NCI-H2081 treated with DMSO at 0.1 percent for 48 hours (cell line): ENCODE results near the gene OLA1.

Source experiments
- DNase-seq: peaks from one replicate; lab custom pipeline; 2025; lab: John Stamatoyannopoulos, UW

Gene OLA1

GRCh38 chr2:174121175-174121574 is 127.2 kb downstream of the OLA1 start:
- DNase-seq = peak; percentile 96

DNA sequence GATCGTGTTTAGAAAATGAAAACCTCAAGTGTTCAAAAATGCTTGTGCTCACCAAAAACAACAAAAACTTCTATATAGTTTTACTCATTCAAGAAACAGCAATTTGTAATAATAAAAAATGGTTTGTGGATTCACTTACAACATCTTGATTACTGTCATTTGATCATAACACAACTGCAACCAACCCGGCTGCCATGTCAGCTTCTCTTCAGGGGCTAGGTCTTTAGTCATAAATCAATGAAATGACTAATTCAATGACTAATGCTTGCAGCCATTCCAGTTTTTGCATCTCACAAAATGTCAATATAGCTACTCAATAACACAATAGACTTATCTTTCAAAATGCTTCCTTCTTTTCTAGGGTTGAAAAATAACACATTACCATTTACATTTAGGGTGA is 128.0 kb downstream of the OLA1 start:
- DNase-seq = no peak

DNA sequence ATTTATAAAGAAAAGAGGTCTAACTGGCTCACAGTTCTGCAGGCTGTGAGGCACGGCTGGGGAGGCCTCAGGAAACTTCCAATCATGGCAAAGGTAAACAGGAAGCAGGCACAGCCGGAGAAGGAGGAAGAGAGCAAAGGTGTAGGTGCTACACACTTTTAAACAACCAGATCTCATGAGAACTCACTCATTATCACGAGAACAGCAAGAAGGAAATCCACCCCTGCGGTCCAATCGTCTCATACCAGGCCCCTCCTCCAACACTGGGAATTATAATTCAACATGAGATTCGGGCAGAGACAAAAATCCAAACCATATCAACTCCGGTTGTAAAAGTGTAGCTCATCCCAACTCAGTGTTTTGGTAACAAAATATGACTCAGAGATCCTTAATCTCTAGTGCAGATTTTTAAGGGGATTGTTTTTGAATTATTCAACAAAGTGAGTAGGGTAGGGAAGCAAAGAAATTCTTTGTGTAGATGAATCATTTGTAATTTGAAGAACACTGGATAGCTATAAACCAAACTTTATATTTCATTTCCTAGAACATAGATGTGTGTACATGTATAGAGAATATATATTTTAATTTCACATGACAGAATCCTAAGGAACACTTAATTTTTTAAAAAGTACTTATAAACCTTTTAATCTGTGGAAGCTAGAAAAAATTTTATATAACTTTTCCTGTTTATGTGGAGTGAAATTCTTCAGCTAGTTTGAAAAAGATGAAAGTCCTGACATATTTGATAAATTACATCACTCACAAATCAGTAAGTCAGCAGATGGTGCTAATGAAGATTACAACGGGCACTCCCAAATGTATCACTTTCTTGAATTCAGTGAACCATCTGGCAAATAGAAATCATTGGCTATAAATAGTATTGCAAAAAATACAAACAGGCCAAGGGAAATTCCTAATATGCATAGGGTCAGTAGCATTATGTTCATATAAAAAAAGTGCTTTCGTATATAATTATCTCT is 130.1 kb downstream of the OLA1 start:
- DNase-seq = no peak

DNA sequence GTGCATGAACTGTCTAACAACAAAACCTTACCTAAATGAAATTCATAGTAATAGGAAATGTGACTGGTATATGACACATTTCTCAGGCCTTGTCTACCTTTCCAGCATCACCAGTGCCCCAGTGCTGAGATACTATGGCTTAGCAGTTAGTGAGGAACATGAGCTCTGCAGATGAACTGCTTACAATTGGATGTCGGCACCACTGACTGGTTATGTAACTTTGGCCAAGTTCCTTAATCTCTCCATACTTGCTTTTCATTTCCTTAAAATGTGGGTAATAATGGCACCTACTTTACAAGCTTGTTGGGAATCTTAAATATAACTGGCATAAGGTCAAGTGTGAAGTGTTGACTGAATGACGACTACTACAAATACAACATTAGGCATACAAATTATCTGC is 136.3 kb downstream of the OLA1 start:
- no peak for DNase-seq

DNA sequence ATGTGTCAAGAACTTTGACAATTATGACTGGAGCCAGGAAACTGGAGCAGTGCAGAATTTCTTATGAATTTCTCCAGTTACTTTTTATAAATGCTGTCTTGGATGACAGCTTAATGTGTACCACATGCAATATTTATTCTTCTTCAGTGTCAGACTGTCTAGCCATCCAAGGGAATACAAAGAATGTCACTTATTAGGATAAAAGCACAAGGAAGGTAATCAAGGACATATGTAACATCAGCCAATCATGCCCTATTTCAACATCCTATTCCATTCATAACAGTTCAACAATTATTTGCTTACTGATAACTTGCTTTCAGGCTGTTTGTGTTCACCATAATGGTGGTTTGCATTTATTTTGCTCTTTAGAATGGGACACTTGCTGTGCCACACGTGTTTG is 139.8 kb downstream of the OLA1 start:
- DNase-seq = no peak

- no peak for DNase-seq
These were observed 141.6 kb downstream of the OLA1 start for GRCh38 chr2:174106736-174107135.

DNA sequence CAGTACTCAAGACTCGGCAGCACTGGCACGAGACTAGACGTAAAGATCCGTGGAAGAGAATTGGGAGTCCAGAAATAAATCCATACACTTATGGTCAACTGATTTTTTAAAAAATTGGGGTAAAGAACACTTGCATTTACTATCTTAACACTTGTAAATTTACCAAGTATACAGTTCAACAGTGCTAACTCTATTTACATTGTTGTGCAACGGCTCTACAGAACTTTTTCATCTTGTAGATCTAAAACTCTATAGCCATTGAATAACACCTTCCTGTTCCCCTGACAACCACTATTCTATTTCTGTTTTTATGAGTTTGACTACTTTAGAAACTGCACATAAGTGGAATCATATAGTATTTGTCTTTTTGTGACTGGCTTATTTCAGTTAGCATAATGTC is 153.8 kb downstream of the OLA1 start:
- DNase-seq = no peak

- no peak for DNase-seq
These were observed 157.9 kb downstream of the OLA1 start for GRCh38 chr2:174090476-174090875.

GRCh38 chr2:174088706-174089460 is 159.4 kb downstream of the OLA1 start:
- no peak for DNase-seq

- DNase-seq = no peak
These were observed 161.6 kb downstream of the OLA1 start for GRCh38 chr2:174086708-174087107.

- no peak for DNase-seq
These were observed 162.6 kb downstream of the OLA1 start for GRCh38 chr2:174085781-174086180.

- no peak for DNase-seq
These were observed 164.4 kb downstream of the OLA1 start for GRCh38 chr2:174083843-174084458.

DNA sequence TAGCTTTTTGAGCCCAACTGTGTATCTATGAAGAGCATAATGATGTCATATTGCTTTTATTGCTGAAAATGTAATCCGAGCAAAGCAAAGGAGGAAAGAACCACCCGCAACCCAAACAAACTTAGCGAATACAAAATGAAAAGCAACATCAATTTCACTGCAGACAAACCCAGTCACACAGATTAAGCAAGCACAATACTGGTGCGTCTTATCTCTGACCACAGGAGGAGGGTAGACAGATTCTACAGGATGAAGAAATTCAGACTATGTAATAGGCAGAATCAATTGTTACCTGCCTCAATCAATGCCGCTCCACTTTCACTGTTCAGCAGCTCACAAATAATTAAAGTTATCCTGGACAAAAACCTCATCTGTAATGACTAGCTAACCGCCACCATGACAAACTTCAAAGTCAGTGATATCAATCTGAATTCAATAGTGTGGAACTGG is 167.6 kb downstream of the OLA1 start:
- DNase-seq = no peak

DNA sequence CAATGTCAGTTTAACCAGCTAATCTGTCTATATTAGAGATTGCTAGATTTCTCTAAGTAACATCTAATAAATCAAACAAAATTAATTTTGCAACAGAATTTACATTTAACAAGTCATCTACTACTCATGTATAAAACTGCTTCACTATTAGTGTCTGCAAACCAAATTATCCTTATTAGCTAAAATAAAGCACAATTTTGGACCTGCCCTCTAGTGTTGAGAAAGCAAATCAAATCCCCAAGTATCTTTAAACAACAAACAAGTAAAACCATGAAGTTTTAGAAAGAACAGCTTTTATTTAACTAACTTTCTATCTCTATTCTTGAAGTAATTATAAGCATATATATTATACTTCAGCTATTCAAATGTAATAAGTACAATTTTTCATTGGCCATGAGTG is 170.1 kb downstream of the OLA1 start:
- DNase-seq = no peak

DNA sequence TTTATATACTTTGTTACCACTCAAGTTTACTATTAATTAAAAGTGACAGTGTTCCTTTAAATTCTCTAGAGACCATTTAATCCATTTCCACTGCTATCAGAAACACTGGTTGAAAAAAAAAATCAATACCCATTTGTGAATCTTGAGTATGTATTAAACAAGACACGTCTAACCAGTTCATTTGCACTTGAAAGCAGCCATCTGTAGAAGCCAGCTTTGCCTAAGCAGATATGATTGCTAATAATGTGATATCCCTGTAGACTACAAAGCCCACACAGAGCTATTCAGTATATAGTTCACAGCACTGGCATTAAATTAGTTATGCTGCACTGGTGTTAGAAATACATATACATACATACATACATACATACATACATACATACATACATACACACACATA is 171.4 kb downstream of the OLA1 start:
- DNase-seq = no peak

DNA sequence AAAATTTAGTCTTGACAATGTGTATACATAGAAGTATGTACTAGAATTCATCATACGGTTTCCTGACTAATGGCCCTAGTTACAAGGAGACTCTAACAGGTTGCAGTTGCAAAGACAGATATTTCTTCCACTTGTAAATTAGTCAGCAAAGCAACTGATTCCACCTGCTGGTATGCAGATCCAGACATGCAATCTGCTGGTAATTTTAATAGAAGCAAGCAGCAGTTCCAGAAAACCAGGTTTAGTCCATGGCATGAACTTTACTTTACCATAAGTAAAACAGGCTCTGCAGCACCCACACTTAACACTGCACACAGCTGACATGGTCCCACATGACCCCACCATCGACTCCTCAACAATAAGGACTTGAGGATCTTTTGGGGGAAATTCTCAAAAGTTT is 172.3 kb downstream of the OLA1 start:
- no peak for DNase-seq

GRCh38 chr2:174074831-174075230 is 173.5 kb downstream of the OLA1 start:
- DNase-seq = no peak

DNA sequence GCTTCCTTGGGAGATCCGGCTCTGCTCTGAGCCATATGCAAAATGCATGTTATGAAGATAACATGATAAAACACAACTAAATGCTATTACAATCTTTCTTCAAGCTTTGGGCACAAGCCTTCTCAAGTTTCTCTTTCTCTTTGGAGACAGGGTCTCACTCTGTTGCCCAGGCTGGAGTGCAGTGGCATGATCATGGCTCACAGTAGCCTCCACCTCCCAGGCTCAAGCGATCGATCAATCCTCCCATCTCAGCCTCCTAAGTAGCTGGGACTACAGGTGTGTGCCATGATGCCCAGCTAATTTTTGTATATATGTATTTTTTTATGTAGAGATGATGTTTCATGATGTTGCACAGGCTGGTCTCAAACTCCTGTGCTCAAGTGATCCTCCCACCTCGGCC is 175.5 kb downstream of the OLA1 start:
- DNase-seq = no peak

DNA sequence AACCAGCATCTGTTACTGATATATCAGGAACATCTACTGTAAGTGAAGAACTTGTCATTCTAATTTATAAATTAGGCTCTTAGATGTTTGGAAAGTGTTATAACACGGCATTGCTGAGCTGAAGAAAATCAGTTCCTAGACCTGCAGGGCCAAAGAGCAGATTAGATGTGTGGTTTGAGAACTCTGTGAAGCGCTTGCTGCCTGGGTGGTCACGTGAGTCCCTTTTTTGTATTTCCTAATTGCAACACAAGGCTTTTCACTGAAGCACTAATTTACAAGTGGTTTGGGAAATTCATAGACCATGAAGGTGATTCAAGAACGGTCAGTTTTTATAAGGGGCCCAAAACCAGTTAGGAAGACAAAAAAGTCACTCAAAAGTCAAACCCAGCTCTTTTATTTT is 176.3 kb downstream of the OLA1 start:
- no peak for DNase-seq

DNA sequence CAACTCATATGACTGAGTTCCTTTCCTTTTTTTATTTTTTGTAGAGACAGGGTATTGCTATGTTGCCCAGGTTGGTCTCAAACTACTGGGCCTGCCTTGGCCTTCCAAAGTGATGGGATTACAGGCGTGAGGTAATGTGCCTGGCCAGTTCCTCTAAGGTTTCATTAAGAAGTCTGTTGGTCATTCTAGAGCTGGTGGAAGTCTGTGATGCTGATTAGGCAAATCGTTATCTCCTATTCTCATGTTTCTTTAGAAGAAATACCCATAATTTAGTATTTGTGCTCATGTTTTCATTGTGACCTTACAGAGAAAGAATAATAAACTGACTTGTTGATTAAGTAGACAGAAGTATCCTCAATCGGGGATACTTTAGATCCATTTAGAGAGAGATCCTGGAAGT is 177.0 kb downstream of the OLA1 start:
- no peak for DNase-seq

GRCh38 chr2:174070281-174070680 is 178.1 kb downstream of the OLA1 start:
- no peak for DNase-seq

- DNase-seq = no peak
These were observed 180.5 kb downstream of the OLA1 start for GRCh38 chr2:174067815-174068214.

DNA sequence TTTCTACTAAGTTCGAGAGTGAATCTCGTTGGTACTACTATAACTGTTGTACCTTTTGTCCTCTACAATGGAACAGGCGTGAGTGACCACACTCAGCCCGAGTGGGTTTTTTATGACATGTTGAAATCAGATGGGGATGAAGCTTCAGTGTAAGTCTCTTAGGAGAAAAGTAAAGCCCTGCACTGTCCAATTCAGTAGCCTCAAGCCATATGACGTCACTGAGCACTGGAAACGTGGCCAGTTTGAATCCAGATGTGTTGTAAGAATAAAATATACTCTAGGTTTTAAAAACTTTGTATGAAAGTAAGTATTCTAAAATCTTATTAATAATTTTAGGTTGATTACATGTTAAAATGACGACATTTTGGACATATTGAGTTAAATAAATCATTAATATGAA is 181.5 kb downstream of the OLA1 start:
- DNase-seq = no peak
